DMS 273 (cell line): ENCODE results near the gene KAZN.
A peak's percentile ranks its signal among the peaks of the same experiment; 100 is the strongest.

Experiments used
- DNase-seq: peaks from one replicate; lab custom pipeline; 2025; ENCODE audit not compliant: unreplicated experiment; lab: John Stamatoyannopoulos, UW

Gene KAZN

GRCh38 chr1:14706631-14707030 lies 108.1 kb downstream of the KAZN start:
- DNase-seq = peak; percentile 34

GRCh38 chr1:14707531-14708445 lies 109.3 kb downstream of the KAZN start:
- no peak for DNase-seq

GRCh38 chr1:14710331-14710730 lies 111.8 kb downstream of the KAZN start:
- no peak for DNase-seq

- DNase-seq = no peak
Measured at GRCh38 chr1:14712136-14712535, 113.7 kb downstream of the KAZN start.

GRCh38 chr1:14713077-14713476 lies 114.6 kb downstream of the KAZN start:
- no peak for DNase-seq

- no peak for DNase-seq
Measured at GRCh38 chr1:14715266-14715665, 116.8 kb downstream of the KAZN start.

GRCh38 chr1:14715802-14716201 lies 117.3 kb downstream of the KAZN start:
- no peak for DNase-seq

GRCh38 chr1:14716474-14716873 lies 118.0 kb downstream of the KAZN start:
- DNase-seq = no peak

- no peak for DNase-seq
Measured at GRCh38 chr1:14718476-14718875, 120.0 kb downstream of the KAZN start.

- no peak for DNase-seq
Measured at GRCh38 chr1:14723401-14723800, 124.9 kb downstream of the KAZN start.

GRCh38 chr1:14724246-14724645 lies 125.8 kb downstream of the KAZN start:
- no peak for DNase-seq

GRCh38 chr1:14724678-14725077 lies 126.2 kb downstream of the KAZN start:
- DNase-seq = no peak

- DNase-seq = no peak
Measured at GRCh38 chr1:14725238-14725637, 126.8 kb downstream of the KAZN start.

- no peak for DNase-seq
Measured at GRCh38 chr1:14725695-14726094, 127.2 kb downstream of the KAZN start.

- DNase-seq = no peak
Measured at GRCh38 chr1:14726606-14727005, 128.1 kb downstream of the KAZN start.

GRCh38 chr1:14728516-14728915 lies 130.0 kb downstream of the KAZN start:
- no peak for DNase-seq

GRCh38 chr1:14732728-14733047 lies 134.2 kb downstream of the KAZN start:
- DNase-seq = no peak

GRCh38 chr1:14733048-14733778 lies 134.7 kb downstream of the KAZN start:
- peak; percentile 36 for DNase-seq

- DNase-seq = no peak
Measured at GRCh38 chr1:14733779-14734140, 135.3 kb downstream of the KAZN start.

GRCh38 chr1:14735841-14736240 lies 137.4 kb downstream of the KAZN start:
- no peak for DNase-seq

GRCh38 chr1:14737561-14738094 lies 139.1 kb downstream of the KAZN start:
- DNase-seq = peak; percentile 17

GRCh38 chr1:14738235-14738634 lies 139.8 kb downstream of the KAZN start:
- no peak for DNase-seq
